GM12891 (cell line): ENCODE data around the gene NMT1.

Source experiments
- PAX5 ChIP-seq: IDR thresholded peaks from 2 replicates; pipeline ENCODE4 v1.6.1; 2011; ENCODE audit warnings: low read length, moderate library complexity, mild to moderate bottlenecking; ENCODE audit not compliant: insufficient read depth, severe bottlenecking
- POLR2A ChIP-seq: IDR thresholded peaks from 2 replicates; pipeline ENCODE4 v1.6.1; 2011; ENCODE audit warnings: low read depth, low read length, control low read depth
- POLR2AphosphoS5 ChIP-seq: IDR thresholded peaks from 2 replicates; pipeline ENCODE4 v1.6.1; 2011; ENCODE audit warnings: low read depth, low read length, control low read depth
- POU2F2 ChIP-seq: IDR thresholded peaks from 2 replicates; pipeline ENCODE4 v1.6.1; 2011; ENCODE audit warnings: low read depth, mild to moderate bottlenecking, control low read depth, low read length, moderate library complexity
- SPI1 ChIP-seq: IDR thresholded peaks from 2 replicates; pipeline ENCODE4 v1.6.1; 2011; ENCODE audit warnings: low read depth, low read length, control low read depth
- TAF1 ChIP-seq: IDR thresholded peaks from 2 replicates; pipeline ENCODE4 v1.6.1; 2011; ENCODE audit warnings: low read depth, low read length, control low read depth

GRCh38 chr17:45108051-45108450, 46.9 kb downstream of the NMT1 start:
- TF ChIP-seq POLR2A (no peak), PAX5 (no peak), TAF1 (no peak), POLR2AphosphoS5 (no peak), SPI1 (no peak), POU2F2 (no peak)
